HG03066 (cell line): ENCODE measurements around the gene LONP1.

Experiments used
- ATAC-seq: cut with Tn5 transposase; IDR thresholded peaks from one replicate; pipeline ENCODE4 v1.9.1; 2021; ENCODE audit warnings: low read depth; ENCODE audit not compliant: unreplicated experiment

Gene LONP1

DNA sequence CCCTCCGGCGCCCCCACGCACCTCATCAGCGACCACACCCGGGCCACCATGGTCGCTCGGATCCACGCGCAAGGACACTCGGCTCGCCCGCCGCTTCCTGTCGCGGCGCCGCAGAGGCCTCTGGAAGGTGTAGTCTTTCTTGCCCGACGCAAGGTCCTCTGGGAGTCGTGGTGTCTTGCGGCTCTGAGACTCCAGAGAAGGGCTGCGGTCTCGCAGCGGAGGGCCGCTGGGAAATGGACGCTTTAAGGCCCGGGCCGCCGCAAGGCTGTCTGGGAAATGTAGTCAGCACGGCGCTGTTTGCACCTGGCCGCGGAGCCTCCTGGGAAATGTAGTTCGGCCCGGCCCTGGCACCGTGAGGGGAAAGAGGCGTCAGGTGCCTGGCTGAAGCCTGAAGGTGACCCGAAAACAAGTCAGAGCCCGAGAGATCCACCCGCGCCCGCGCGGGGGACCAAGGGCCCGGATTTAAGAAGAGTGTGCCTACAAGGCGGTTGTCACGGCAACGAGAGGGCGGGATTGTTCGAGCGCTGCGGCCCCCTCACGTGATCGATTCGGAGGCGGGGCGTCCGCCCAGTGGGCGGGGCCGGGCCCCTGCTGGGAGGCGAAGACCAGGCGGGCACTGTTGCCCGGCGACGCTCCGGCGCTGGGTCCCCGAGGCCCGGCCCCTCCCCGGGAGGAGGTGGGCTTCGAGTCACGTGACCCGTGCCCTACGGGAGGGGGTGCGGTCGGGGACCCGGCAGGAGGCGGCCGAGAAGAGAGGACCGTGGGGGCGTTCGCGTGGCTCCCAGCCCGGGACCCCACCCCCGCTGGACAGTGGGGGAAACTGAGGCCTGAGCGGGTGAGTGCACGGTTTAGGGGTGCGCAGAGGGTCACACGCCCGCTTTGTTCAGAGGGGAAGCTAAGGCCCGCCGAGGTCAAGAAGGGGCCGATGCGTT lies 39.2 kb downstream of the LONP1 start, which contains the start of the genes HSD11B1L and MICOS13:
TSS of gene HSD11B1L (plus strand) at position 591 of the 932 bp plus-strand sequence. CDS start 3,806 bp downstream, outside the sequence.
TSS of gene MICOS13 (minus strand) at position 80 of the 932 bp plus-strand sequence. CDS start at position 50, 30 bp downstream.
- peak; percentile 90 for ATAC-seq

DNA sequence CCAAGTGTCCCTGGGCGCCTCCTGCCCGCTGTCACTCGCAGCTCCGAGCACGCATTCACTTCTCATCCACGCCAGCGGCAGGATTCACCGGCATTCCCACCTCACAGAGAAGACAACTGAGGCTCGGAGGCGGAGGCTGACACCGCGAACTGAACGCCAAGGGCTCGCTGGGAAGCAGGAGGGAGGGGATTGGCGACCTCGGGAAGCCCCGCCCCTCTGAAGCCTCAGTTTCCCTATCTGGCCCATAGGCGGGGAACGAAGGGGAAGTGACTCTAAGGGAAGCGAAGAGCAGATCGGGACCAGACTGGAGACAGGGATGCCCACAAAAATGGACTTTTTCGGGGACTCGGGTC lies 39.9 kb downstream of the LONP1 start:
- ATAC-seq: no peak

GRCh38 chr19:5679289-5680083 lies 40.5 kb downstream of the LONP1 start:
- no peak for ATAC-seq

DNA sequence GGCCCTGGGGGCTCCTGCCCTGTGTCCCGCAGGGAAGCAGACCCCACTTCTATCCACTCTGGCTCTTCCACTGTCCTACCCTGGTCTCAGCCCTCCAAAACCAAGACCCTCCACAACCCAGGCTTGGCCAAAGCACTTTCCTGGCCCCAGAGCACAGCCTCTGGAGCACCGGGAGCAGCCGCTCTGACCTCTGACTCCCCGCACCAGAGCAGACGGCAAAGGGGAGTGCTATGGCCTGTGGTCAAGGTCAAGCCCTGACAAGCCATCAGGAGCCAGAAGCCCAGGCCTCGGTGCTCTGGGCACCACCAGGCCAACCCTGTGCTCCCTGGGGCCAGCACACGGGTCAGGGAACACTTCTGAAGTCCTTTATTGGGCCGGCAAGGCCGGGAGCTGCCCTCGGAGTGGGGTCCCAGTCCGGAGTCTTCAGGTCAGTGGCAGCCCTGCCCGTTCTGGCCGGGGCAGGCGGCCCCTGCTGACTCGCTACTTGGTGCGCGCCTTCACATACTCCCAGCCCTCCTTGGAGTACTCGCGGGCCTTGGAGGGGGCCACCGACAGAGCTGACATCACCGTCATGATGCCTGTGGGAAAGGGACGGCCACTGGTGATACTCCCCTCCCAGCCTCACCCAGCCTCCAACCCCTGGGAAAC lies 41.8 kb downstream of the LONP1 start:
- no peak for ATAC-seq

GRCh38 chr19:5677580-5677979 lies 42.4 kb downstream of the LONP1 start:
- ATAC-seq: no peak

DNA sequence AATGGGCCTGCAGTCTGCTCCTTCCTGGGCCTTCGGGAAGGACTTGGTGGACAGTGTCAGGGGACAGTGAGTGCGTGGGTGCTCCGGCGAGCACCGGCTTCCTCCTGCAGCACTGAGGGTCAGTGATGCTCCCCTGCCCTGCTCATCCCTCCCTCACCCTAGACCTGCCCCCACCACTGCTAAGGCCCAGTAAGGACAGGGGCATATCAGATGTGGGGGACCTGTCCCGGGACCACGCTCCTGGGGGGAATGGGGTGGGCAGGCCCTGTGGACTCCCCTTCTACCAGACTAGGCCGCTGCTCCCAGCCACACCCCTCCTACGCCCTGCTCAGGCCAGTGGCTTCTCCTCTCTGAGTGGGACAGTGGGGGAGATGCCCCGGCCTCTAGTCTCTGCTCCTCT lies 42.8 kb downstream of the LONP1 start:
- ATAC-seq: no peak

DNA sequence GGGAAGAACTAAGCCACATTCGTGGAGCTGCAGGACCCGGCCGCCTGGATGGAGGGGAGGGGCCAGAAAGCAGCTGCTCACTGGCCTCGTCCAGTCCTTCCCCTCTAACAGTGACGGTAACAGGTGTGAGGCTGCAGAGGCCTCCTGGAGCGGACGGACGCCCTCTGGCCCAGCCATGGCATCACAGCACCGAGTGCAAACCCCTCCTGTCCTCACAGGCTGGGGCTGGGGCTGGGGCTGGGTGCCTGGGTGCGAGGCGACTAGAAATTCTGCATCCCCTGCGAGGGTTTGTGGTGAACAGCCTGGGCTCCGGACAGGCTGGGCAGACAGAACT lies 43.2 kb downstream of the LONP1 start:
- no peak for ATAC-seq

- no peak for ATAC-seq
These were observed 43.7 kb downstream of the LONP1 start for GRCh38 chr19:5676105-5676771.

DNA sequence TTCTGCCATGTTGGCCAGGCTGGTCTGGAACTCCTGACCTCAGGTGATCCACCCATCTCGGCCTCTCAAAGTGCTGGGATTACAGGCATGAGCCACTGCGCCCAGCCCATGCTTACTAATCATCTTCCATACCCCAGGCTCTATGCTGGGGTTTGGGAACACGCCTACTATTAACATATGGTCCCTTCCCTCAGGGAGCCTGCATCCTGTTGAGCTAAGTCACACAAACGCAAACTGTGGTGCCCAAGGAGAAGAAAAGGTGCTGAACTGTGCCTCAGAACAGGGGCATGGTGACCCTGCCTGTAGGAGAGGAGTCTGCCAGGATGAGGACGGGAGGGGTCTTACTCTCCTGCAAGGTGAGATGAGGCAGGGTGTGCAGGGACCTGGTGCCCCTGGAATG lies 45.2 kb downstream of the LONP1 start:
- no peak for ATAC-seq

DNA sequence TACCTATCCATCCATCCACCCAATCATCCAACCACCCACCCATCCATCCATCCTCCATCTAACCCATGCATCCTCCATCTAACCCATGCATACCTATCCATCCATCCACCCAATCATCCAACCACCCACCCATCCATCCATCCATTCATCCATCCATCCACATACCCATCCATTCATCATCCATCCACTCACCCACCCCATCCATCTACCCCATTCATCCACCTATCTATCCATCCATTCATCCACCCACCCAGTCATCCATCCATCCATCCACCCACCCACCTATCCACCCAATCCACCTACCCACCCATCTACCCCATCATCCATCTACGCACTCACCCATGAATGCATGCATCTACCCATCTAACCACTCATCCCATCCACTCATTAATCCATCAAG lies 46.2 kb downstream of the LONP1 start:
- no peak for ATAC-seq

DNA sequence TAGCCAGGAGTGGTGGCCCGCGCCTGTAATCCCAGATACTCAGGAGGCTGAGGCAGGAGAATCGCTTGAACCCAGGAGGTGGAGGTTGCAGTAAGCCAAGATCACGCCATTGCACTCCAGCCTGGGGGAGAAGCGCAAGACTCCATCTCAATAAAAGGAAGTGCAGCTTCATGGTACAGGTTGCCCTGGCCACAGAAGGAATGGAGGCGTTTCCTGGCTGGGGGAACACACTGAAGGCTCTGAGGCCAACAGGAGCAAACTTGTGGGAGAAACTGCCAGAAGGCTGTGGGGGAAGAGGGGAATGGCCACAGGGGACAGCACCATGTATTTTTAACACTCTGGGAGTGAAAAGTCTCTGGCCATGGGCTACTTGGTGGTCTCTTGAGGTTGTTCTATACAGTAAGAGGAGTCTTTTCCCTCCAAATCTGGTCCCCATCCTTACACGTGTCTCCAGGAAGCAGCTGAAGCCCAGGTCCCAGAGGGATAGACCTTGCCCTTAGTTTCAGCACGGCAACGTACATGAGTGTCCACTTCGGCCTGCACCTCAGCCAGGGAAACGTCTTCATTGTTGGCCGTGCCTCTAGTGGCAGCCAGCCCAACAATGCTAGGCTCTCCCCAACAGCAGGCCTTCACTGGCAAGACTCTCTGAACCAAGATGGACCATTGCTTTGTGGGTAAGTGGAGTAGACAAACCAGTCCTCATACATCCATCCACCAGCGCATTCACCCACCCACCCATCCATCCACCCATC lies 47.1 kb downstream of the LONP1 start:
- no peak for ATAC-seq

DNA sequence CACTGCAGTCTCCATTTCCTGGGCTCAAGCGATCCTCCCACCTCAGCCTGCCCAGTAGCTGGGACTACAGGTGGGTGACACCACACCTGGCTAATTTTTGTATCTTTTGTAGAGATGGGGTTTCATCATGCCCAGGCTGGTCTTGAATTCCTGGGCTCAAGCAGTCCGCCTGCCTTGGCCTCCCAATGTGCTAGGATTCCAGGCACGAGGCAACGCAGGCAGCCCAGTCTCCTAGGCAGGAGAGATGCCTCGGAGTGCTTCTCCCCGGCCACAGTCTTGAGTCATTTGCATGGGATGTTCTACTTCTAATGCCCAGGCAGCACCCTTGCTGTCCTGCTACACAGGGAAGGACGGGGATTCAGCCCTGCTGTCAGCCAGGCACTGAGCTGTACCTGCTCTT lies 48.3 kb downstream of the LONP1 start:
- no peak for ATAC-seq

- no peak for ATAC-seq
These were observed 50.7 kb downstream of the LONP1 start for GRCh38 chr19:5669212-5669611.

- no peak for ATAC-seq
These were observed 52.1 kb downstream of the LONP1 start for GRCh38 chr19:5667751-5668271.

DNA sequence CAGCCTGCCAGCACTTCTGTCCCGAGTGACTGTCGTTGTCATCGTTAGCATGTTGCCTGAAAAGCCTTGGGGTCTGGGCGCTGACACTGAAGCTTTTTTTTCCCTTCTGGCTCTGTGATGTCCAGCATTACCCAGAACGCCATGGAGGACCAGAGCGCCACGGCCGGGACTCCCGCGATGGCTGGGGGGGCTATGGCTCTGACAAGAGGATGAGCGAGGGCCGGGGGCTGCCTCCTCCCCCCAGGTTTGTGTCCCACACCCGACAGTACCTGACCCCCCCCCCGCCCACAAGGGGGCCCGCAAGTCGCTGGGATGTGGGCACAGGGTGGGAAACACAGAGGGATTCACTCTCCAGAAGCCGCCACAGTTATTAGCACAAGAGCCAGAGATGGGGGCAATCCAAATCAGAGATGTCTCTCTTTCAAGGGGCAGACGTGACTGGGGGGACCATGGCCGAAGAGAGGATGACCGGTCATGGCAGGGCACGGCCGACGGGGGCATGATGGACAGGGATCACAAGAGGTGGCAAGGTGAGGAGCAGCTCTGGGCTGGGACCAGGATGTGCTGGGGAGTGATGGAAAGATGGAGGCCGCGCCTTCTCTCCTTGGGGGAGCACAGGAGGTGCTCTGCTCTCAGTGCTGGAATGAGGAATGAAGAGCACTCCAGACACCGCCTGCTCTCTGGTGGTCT lies 52.9 kb downstream of the LONP1 start:
- ATAC-seq: no peak

DNA sequence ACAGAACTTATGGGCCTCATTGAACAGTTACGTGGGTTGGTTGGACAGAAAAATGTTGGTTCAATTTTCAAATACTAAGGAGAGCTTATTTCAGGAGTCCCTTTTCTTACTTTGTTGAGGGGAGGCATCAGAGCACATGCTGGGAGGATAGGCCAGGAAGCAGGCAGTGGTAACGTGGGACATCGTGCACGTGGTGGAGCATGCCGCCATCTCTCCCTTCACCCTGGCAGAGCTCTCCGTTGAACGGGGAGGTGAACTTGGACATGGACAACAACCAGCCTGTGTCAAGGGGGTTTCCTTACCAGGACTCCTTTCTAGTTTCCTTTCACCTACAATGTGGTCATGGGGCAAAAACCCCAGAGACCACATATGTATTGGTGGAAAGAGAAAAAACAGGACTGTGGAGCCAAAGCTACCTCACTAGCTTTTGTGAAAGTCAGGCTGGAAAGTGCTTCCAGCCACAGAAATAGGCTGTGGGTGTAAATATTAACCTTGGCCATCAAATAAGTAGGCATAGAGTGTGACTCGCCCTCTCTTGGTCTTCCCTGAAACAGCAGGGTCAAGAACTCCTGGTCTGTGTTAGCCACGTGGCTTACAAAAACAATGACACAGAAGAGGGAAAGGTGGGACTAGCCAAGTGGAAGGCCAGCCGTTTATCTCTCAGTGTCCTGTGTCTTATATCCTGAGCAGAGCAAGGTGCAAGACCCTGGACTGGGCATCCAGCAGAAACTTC lies 54.0 kb downstream of the LONP1 start:
- ATAC-seq: no peak

DNA sequence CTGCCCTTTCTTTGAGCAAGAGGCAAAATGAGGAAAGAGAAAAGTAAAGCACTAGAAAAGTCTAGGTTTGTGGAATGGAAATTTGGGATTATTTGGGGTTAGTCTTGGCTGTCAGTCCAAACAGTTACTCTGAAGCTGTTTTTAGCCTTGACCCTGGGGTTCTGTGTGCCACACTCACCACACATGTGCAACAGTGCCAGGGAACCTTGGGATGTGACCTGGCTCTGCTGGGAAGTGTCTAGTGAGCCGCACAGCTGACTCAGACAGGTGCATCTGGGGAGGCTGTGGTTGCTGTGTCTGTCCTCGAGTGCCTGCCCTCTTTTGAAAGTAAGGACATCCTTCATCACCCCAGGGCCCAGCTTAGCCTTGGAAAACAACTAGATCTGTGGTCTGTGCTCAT lies 55.4 kb downstream of the LONP1 start:
- ATAC-seq: no peak

DNA sequence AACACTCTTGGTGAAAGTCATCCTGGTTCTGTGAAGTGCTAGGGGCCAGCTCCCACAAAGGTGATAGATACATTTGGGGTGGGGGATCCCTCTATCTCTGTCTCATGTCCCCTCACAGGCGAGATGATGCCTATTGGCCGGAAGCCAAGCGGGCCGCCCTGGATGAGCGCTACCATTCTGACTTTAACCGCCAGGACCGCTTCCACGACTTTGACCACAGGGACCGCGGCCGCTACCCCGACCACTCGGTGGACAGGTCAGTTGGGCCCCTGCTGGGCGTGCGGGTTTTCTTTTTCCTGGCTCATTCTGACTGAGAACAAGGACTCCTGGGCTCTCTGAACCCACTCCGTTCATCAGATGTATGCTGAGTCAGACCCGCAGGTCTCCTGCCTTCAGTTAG lies 56.0 kb downstream of the LONP1 start:
- ATAC-seq: no peak
